H9 (cell line): ENCODE measurements around the gene GABBR2. TPM values are rescaled to one million over a fixed set of nuclear protein-coding genes. Genes with fewer than 3 reads are reported as not detected.

ENCODE experiments used
- DNase-seq: peaks from one replicate; pipeline ENCODE4 v3.0.0-alpha.2; 2017
- H2AFZ ChIP-seq: one replicate; pipeline ENCODE4 v1.6.1; 2013; ENCODE audit warnings: mild to moderate bottlenecking, low read length, control low read depth, moderate library complexity
- H2AK5ac ChIP-seq: 2 replicates; pipeline ENCODE4 v1.6.1; 2013; ENCODE audit warnings: low read length, control low read depth, mixed read lengths; ENCODE audit not compliant: insufficient read length
- H2BK120ac ChIP-seq: one replicate; pipeline ENCODE4 v1.6.1; 2013; ENCODE audit warnings: low read depth, mild to moderate bottlenecking, low read length, control low read depth, inconsistent platforms; ENCODE audit not compliant: poor library complexity, severe bottlenecking
- H2BK12ac ChIP-seq: 2 replicates; pipeline ENCODE4 v1.6.1; 2013; ENCODE audit warnings: low read length, control low read depth, mixed read lengths, low read depth; ENCODE audit not compliant: insufficient read length
- H2BK15ac ChIP-seq: 2 replicates; pipeline ENCODE4 v1.6.1; 2013; ENCODE audit warnings: low read depth, low read length, control low read depth
- H2BK20ac ChIP-seq: one replicate; pipeline ENCODE4 v1.6.1; 2013; ENCODE audit warnings: low read depth, mild to moderate bottlenecking, low read length, control low read depth, inconsistent platforms; ENCODE audit not compliant: poor library complexity, severe bottlenecking
- H2BK5ac ChIP-seq: 2 replicates; pipeline ENCODE4 v1.6.1; 2013; ENCODE audit warnings: low read length, control low read depth, mixed read lengths; ENCODE audit not compliant: insufficient read length
- H3K14ac ChIP-seq: 2 replicates; pipeline ENCODE4 v1.6.1; 2013; ENCODE audit warnings: low read length, control low read depth; ENCODE audit not compliant: insufficient read depth
- H3K18ac ChIP-seq: 2 replicates; pipeline ENCODE4 v1.6.1; 2013; ENCODE audit warnings: low read depth, mild to moderate bottlenecking, mixed read lengths, low read length, control low read depth; ENCODE audit not compliant: insufficient read length
- H3K23ac ChIP-seq: 2 replicates; pipeline ENCODE4 v1.6.1; 2013; ENCODE audit warnings: low read length, control low read depth, mixed read lengths, low read depth; ENCODE audit not compliant: insufficient read length
- H3K23me2 ChIP-seq: 2 replicates; pipeline ENCODE4 v1.6.1; 2013; ENCODE audit warnings: low read depth, mild to moderate bottlenecking, mixed read lengths, low read length, control low read depth; ENCODE audit not compliant: insufficient read length, poor library complexity, severe bottlenecking
- H3K27ac ChIP-seq: 2 replicates; pipeline ENCODE4 v1.5.1; 2013; ENCODE audit warnings: low read length, control low read depth, mixed read lengths, low read depth; ENCODE audit not compliant: insufficient read length
- H3K27me3 ChIP-seq: 2 replicates; pipeline ENCODE4 v1.6.1; 2013; ENCODE audit warnings: low read length, control low read depth, inconsistent platforms; ENCODE audit not compliant: insufficient read depth
- H3K4ac ChIP-seq: 2 replicates; pipeline ENCODE4 v1.6.1; 2013; ENCODE audit warnings: low read depth, mild to moderate bottlenecking, control low read depth, inconsistent platforms, low read length, moderate library complexity
- H3K4me1 ChIP-seq: 2 replicates; pipeline ENCODE4 v1.6.1; 2013; ENCODE audit warnings: low read length, control low read depth, inconsistent platforms; ENCODE audit not compliant: insufficient read depth
- H3K4me2 ChIP-seq: 2 replicates; pipeline ENCODE4 v1.6.1; 2013; ENCODE audit warnings: low read length, control low read depth, mixed read lengths; ENCODE audit not compliant: insufficient read length, insufficient read depth
- H3K56ac ChIP-seq: 2 replicates; pipeline ENCODE4 v1.6.1; 2013; ENCODE audit warnings: low read depth, mild to moderate bottlenecking, mixed read lengths, low read length, control low read depth; ENCODE audit not compliant: insufficient read length
- H3K79me1 ChIP-seq: 2 replicates; pipeline ENCODE4 v1.6.1; 2013; ENCODE audit warnings: low read depth, mild to moderate bottlenecking, moderate library complexity, low read length, control low read depth, inconsistent platforms; ENCODE audit not compliant: insufficient read depth, poor library complexity, severe bottlenecking
- H3K79me2 ChIP-seq: 2 replicates; pipeline ENCODE4 v1.6.1; 2013; ENCODE audit warnings: low read length, control low read depth, inconsistent platforms; ENCODE audit not compliant: insufficient read depth
- H3K9ac ChIP-seq: 2 replicates; pipeline ENCODE4 v1.6.1; 2013; ENCODE audit warnings: low read length, control low read depth, mixed read lengths; ENCODE audit not compliant: insufficient read length; ENCODE audit errors: extremely low read depth
- H3K9me3 ChIP-seq: one replicate; pipeline ENCODE4 v1.6.1; 2013; ENCODE audit warnings: low read depth, low read length, inconsistent platforms; ENCODE audit not compliant: control insufficient read depth
- H3T11ph ChIP-seq: one replicate; pipeline ENCODE4 v1.6.1; 2013; ENCODE audit warnings: mild to moderate bottlenecking, low read length, control low read depth, inconsistent platforms
- H4K20me1 ChIP-seq: one replicate; pipeline ENCODE4 v1.6.1; 2013; ENCODE audit not compliant: control insufficient read depth, insufficient read length, insufficient read depth
- H4K5ac ChIP-seq: 2 replicates; pipeline ENCODE4 v1.6.1; 2013; ENCODE audit warnings: low read depth, mild to moderate bottlenecking, mixed read lengths, low read length, control low read depth; ENCODE audit not compliant: insufficient read length
- H4K8ac ChIP-seq: replicated peaks from 2 replicates; pipeline ENCODE4 v1.6.1; 2013; ENCODE audit warnings: low read length, control low read depth, mixed read lengths, low read depth; ENCODE audit not compliant: insufficient read length
- H4K91ac ChIP-seq: 2 replicates; pipeline ENCODE4 v1.6.1; 2013; ENCODE audit warnings: low read depth, mild to moderate bottlenecking, moderate library complexity, mixed read lengths, low read length, control low read depth; ENCODE audit not compliant: insufficient read length
- H3K27ac Mint-ChIP-seq, 3 experiments: 2 replicates in 2 of 3; 3 replicates in 1 of 3; pipeline ENCODE4 v1.8.0; 2020 to 2021; ENCODE audit warnings: mixed read lengths in 3 of 3, mild to moderate bottlenecking in 1 of 3, moderate library complexity in 1 of 3
- H3K27me3 Mint-ChIP-seq: 2 replicates; pipeline ENCODE4 v1.8.0; 2021; ENCODE audit warnings: low read depth, mild to moderate bottlenecking, moderate library complexity, mixed read lengths
- H3K36me3 Mint-ChIP-seq, 3 experiments: 2 replicates in 2 of 3; 3 replicates in 1 of 3; pipeline ENCODE4 v1.8.0; 2020 to 2021; ENCODE audit warnings: low read depth in 3 of 3, mixed read lengths in 3 of 3; ENCODE audit not compliant: insufficient read depth in 1 of 3
- H3K4me1 Mint-ChIP-seq, 2 experiments: 2 replicates each; pipeline ENCODE4 v1.8.0; 2020; ENCODE audit warnings: mixed read lengths in 2 of 2
- H3K4me3 Mint-ChIP-seq, 2 experiments: 2 replicates in 1 of 2; 3 replicates in 1 of 2; pipeline ENCODE4 v1.8.0; 2020 to 2021; ENCODE audit warnings: mild to moderate bottlenecking in 2 of 2, mixed read lengths in 2 of 2, moderate library complexity in 1 of 2
- H3K9me3 Mint-ChIP-seq, 2 experiments: 2 replicates in 1 of 2; 3 replicates in 1 of 2; pipeline ENCODE4 v1.8.0; 2020; ENCODE audit warnings: mild to moderate bottlenecking in 2 of 2, mixed read lengths in 2 of 2, moderate library complexity in 1 of 2
- total RNA-seq: library from RNA; stranded (reverse); gene quantifications from 2 replicates; pipeline ENCODE4 v1.2.1, GENCODE V29; 2021
- TF ChIP-seq, protein P1 (sequence below): fragments of 200-600 bp; sonication (generic); conservative IDR thresholded peaks from 3 replicates; pipeline ENCODE4 v1.8.0; 2021; ENCODE audit warnings: antibody characterized with exemption, mild to moderate bottlenecking

GABBR2 gene
- total RNA-seq, 1 experiment from 2014 or later: 0.66 TPM

DNA sequence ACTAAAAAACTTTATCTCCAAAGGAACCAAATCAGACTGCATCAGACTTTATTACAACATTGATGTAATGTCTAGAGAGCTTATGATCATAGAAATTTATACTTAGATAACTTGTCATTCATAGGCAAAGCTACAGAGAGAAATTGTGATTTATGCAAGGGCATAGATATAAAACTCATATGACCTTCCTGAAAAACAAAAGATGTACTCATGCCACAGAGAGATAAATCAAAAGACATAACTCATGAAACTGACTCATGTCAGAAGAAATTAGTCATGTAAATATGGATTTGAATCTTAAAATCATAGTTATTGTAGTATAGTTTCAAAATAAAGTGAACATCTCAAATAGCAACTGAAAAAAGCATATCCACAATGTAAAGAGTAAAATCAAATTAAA is 186.2 kb downstream of the GABBR2 start:
- no peak overlapping the region for H3K23ac ChIP-seq
- H2BK5ac ChIP-seq: no peak overlapping the region

More for the DNA sequence above, 186.2 kb downstream of the GABBR2 start:
- Histone ChIP-seq H3K14ac (no peak overlapping the region), H4K5ac (no peak overlapping the region), H3K27me3 (no peaks in the 10 kb centered on the region), H3K4me2 (no peak overlapping the region), H3K9me3 (no peaks in the 10 kb centered on the region), H3K9ac (no peak overlapping the region), H2BK12ac (no peak overlapping the region), H4K91ac (no peak overlapping the region), H3K27ac (no peak overlapping the region), H2AK5ac (no peak overlapping the region), H2BK15ac (no peak overlapping the region), H3K56ac (no peak overlapping the region), H4K8ac (no peak overlapping the region), H2BK20ac (no peak overlapping the region), H3K79me1 (no peaks in the 10 kb centered on the region), H3K18ac (no peak overlapping the region), H2AFZ (no peak overlapping the region), H2BK120ac (no peak overlapping the region), H3K23me2 (no peaks in the 10 kb centered on the region), H3K4ac (no peak overlapping the region), H3T11ph (no peak overlapping the region), H3K79me2 (no peaks in the 10 kb centered on the region), H4K20me1 (no peaks in the 10 kb centered on the region), H3K4me1 (no peaks in the 10 kb centered on the region)
- Mint-ChIP-seq H3K36me3 (no peaks in the 10 kb centered on the region), H3K4me1 (0 out of 4 replicates have a peak, but pooled peaks cover 0 to 2% of the 10 kb centered on the region in 2 experiments), H3K27me3 (peaks cover 10% of the 10 kb centered on the region), H3K4me3 (no peak overlapping the region), H3K27ac (no peak overlapping the region), H3K9me3 (no peaks in the 10 kb centered on the region)
- DNase-seq: no peak
- TF ChIP-seq, protein P1, sequence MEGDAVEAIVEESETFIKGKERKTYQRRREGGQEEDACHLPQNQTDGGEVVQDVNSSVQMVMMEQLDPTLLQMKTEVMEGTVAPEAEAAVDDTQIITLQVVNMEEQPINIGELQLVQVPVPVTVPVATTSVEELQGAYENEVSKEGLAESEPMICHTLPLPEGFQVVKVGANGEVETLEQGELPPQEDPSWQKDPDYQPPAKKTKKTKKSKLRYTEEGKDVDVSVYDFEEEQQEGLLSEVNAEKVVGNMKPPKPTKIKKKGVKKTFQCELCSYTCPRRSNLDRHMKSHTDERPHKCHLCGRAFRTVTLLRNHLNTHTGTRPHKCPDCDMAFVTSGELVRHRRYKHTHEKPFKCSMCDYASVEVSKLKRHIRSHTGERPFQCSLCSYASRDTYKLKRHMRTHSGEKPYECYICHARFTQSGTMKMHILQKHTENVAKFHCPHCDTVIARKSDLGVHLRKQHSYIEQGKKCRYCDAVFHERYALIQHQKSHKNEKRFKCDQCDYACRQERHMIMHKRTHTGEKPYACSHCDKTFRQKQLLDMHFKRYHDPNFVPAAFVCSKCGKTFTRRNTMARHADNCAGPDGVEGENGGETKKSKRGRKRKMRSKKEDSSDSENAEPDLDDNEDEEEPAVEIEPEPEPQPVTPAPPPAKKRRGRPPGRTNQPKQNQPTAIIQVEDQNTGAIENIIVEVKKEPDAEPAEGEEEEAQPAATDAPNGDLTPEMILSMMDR: no peak
